ENCODE data around the gene SNX22.
A peak's percentile ranks its signal among the peaks of the same experiment; 100 is the strongest.

SNX22 gene

DNA sequence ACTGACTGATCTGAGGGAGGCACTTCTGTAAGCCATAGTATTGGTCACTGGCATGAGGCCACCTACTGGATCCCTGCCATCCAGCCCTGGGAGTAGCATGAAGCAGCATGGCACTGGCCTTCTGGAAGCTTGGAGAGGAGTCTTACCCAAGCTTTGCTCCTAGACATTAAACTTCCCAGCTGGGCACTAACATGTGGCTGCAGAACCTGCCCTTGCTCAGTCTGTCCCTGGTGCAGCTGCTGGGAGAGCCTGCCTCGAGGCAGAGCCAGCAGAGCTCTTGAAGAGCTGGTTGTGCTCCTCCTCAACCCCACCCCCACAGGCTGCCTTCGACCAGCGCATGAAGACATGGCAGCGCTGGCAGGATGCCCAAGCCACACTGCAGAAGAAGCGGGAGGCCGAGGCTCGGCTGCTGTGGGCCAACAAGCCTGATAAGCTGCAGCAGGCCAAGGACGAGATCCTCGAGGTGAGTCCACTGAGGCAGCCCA lies 17.1 kb upstream of the SNX22 start:
- DNase-seq (ENCODE audit: low spot score) = no peak

DNA sequence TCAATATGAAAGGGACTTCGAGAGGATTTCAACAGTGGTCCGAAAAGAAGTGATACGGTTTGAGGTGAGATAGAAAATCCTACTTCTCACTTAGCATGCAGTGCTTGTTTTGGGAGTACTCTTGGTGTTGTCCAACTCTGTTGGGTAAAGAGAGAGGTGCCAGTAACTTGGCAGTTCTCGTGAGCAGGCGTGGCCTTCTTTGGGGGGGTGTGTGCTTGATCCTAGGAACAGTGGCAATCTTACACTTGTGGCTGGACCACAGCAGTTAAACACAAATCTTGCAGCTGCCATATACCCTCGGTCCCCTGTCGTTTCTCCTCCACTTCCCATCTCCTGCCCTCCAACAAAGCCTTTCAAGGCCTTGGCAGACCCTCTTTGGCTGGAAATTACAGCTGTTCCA lies 15.2 kb upstream of the SNX22 start:
- DNase-seq (ENCODE audit: low spot score) = no peak

DNA sequence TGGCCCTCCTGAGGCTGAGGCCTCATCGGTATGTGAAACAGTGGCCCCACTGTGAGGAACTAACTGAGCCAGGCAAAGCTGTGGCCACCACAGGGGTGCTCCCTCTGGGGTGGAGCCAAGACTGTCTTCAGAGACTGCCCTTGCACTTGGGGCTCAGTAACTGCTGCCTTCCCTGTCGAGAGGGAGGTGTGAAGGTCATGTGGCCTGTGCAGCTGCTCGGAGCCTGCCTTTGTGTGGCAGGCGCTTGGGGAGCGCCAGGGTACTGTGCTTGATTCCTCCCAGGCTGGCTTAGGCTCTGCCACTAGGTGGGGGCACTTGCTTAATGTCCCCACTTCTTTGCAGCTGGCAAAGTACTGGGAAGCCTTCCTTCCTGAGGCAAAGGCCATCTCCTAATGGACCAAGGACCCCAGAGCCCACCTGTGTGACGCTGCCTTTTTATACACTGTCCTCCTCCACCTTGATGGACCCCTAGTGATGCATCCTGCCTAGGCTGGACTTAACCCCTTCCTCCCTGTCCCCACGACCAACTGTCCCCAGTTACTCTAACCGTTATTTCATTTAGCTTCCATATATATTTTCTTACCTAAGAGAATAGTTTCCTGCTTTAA lies 14.2 kb upstream of the SNX22 start:
- no peak for DNase-seq (ENCODE audit: low spot score)

DNA sequence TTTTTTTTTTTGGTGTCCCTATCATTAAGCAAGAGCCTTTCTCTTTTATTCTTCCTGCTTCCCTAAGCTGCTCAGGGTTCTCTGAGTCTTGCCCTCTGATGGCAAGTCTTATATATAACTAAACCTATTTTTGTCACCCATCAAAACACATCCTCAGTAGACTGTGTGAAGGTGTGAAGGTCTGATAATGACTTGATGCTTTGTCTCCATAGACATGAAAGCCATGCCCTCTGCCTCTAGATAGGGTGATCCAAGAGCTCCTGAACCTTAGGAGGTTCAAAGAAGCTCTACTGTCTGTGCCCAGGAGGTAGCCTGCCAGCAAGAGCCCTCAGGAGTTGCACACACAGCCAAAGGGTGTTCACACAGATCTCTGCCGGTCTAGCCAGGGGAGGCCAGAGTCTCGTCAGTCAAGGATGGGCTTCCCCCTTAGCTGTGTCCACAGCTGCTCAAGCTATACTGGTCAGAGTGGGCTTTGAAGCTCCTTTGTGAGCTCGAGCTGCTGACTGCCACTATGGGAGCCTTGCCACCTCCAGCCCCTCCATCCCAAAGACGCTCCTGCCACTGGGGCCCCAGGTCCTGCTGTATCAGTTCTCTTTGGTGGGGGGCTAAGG lies 13.1 kb upstream of the SNX22 start:
- no peak for DNase-seq (ENCODE audit: low spot score)

- no peak for DNase-seq (ENCODE audit: low spot score)
Measured at GRCh38 chr15:64141798-64142512, 9.6 kb upstream of the SNX22 start.

- DNase-seq (ENCODE audit: low spot score) = no peak
Measured at GRCh38 chr15:64143276-64143675, 8.3 kb upstream of the SNX22 start.

- no peak for DNase-seq (ENCODE audit: low spot score)
Measured at GRCh38 chr15:64144192-64144564, 7.4 kb upstream of the SNX22 start.

DNA sequence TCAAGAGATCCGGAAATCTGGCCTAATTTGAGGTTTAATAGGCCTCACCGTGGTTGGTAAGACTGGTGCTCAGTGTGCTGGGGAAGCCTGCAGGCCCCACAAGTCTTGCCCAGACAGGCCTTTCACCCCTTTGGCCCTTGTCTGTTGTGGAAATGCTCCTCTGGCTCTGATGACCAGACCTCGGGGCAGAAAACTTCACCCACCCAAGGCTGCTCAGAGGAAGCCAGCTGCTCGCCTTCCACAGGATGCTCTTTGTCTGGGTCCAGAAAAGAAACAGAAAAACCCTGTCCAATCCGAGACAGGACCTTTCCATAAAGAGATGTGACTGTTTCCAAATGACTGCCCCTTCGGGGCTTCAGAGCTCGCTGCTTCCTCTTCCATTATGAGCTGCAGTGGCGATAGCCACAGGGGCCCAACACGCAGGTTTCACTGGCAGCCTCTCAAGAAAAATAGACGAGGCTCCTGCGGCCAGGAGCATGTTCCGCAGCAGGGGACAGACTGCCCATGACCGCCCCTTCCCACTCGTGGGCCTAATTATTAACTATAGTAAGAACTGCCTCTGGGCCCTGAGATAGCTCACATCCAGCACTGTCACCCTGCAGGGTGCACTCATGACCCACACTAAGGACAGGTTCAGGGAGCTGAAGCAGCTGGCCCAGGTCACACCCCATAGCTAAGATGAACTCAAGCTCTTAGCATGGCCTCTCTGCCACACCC lies 6.8 kb upstream of the SNX22 start:
- no peak for DNase-seq (ENCODE audit: low spot score)

DNA sequence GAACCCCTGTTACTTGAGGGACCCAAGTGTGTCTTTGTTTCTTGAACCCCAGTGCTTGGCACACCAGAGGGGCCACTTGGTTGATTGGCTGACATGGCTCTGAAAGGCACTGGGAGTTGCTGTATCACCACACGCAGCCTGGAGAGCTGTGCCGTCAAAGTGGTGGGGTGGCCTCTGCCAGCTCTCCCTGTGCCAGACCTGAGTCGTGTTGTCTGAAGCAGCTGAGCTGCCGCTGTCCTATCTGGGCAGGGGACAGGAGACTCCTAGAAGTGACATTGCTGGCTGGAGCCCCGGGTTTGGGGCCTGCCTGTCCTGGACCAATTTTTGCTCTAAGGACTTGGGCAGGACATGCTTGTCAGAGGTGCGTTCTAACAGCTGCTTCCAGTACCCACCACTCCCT lies 5.5 kb upstream of the SNX22 start:
- DNase-seq (ENCODE audit: low spot score) = no peak

- no peak for DNase-seq (ENCODE audit: low spot score)
Measured at GRCh38 chr15:64146520-64146884, 5.0 kb upstream of the SNX22 start.

- no peak for DNase-seq (ENCODE audit: low spot score)
Measured at GRCh38 chr15:64146885-64147681, 4.4 kb upstream of the SNX22 start.

- DNase-seq (ENCODE audit: low spot score) = no peak
Measured at GRCh38 chr15:64148168-64148567, 3.4 kb upstream of the SNX22 start.

GRCh38 chr15:64148581-64148980 lies 3.0 kb upstream of the SNX22 start:
- no peak for DNase-seq (ENCODE audit: low spot score)

DNA sequence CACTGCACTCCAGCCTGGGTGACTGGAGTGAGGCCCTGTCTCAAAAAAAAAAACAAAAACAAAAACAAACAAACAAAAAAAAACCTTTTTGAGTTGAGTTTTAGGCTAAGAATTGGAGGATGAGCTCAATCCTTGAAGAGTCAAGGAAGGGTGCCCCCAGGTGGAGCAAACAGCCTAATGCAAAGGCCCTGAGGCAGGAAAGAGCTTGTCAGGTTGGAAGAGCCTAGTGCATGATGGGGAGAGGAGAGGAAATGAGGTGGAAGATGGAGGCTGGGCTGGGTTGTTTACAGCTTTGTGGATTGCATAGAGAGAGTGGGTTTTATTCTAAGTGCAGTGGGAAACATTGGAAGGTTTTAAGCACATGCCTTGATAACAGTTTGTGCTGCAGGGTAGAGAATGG lies 2.1 kb upstream of the SNX22 start:
- peak; percentile 50 for DNase-seq (ENCODE audit: low spot score)

DNA sequence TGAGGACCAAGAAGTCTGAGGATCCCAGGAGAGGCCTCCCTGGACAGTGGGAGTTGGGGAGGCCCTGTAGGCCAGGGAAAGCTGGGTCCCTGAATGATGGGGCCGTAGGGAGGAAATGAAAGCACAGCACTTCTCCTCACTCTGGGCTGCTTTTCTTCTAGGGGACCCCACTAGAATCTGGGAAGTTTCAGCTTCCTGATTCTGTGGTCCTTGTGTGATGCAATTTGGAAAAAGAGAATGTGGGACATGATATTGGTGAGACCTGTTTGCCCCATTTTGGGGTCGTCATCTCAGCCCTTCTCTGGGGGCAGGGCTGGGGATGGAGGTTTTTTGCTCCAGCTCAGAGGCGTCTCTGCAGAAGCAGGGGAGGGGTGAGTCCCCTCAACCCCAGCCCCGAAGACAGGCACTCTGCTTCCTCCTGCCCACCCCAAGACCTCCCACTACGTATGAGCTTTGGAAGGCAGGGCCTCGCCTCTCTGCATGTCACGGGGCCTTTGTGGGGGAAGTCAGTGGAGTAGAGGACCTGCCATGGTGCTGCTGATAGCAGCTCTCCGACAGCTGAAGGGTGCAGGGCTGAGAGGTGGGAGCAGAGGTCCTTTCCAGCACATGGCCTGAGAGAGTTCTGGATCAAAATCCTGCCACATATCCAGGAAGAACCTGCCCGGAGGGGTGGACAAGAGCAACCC lies 1.5 kb upstream of the SNX22 start:
- DNase-seq (ENCODE audit: low spot score) = no peak

DNA sequence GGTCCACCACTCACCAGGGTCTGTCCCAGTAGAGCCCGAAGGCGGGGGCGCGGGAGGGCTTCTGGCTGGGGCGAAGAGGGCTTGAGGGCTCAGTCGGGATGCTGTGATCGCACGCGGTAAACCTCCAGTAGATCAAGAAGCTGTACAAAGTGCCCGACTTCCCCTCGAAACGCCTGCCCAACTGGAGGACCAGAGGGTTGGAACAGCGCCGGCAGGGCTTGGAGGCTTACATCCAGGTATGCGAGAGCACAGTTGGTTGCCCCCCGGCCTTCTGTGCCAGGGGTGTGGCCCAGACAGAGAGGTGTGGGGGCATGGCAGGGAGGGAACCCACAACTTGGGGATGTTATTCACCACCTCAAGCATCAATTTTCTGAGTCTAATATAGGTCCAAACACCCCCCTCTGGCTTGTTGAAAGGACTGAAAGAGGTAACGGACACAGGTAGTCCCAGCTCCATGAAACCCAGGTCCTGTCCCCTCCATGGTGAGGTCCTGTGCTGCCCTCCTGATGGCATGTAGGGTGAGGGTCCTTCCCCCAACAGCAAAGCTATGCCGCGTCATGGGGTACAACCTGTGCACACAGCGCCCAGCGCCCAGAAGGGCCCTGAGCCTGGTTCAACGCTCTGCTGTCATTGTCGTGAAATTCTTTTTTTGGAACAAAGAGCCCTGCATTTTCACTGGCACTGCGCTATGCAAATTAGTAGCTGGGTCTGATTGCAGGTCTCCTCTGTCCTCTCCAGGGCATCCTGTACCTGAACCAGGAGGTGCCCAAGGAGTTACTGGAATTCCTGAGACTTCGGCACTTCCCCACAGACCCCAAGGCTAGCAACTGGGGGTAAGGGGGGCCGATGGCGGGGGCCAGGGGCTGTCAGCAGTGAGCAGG lies 1.2 kb downstream of the SNX22 start:
- DNase-seq (ENCODE audit: low spot score) = no peak

DNA sequence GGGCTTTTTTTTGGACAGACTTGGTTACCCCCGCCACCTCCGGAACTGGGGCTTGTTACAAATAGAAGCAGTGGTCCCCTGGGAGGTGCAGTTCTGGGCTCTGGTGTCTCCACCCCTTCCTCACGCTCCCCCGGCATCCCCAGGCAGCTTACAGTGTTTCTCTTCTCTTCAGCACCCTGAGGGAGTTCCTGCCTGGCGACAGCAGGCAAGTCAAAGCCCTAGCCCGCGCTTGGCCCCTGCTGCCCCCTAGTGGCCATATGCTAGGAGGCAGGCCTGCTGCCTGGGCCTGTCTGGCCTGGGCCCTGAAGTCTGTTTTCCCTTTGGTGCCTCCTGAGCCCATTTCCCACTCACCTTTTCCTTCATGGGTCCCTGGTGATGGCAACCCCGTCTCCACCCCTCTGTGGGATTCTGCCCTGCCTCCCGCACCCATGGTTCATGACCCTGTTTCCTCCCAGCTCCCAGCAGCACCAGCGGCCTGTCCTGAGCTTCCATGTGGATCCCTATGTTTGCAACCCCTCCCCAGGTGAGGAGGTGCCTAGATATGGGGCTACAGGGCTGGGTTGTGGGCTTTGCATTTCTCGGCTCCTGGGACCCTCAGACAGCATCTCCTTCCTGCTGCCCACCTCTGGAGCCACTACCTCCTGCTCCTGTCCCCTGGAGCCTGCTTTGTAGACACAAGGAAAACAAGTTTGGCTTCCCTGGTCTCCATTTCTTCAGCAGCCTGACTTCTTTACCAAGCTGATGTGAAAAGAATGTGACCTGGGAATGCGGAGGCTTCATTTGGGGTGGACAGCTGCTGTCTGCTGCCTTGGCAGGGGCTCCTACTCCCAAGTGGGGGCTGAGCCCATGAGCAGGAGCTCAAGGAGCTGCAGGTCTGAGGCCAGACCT lies 2.2 kb downstream of the SNX22 start:
- peak; percentile 94 for DNase-seq (ENCODE audit: low spot score)

- no peak for DNase-seq (ENCODE audit: low spot score)
Measured at GRCh38 chr15:64155802-64156651, 4.5 kb downstream of the SNX22 start.

Data from activated CD4-positive, alpha-beta T cell treated with anti-CD3 and anti-CD28 coated beads, Interleukin-2, Interleukin-4, amounts not matched to agents 100 ng/mL and 50 ng/mL, durations not matched to agents 16 hours and 8 hours (primary cell).